Stimulated activated CD4-positive, alpha-beta T cell treated with anti-CD3 and anti-CD28 coated beads, Interleukin-12 subunit alpha, Interleukin-12 subunit beta, amount 100 ng/mL, for 24 hours (primary cell): ENCODE results near the gene CA5A.
A peak's percentile ranks its signal among the peaks of the same experiment; 100 is the strongest.

Source experiments
- DNase-seq, 2 experiments: peaks; one replicate each; pipeline ENCODE4 v3.0.0-alpha.2; 2020; ENCODE audit warnings: low read depth in 2 of 2

Gene CA5A

DNA sequence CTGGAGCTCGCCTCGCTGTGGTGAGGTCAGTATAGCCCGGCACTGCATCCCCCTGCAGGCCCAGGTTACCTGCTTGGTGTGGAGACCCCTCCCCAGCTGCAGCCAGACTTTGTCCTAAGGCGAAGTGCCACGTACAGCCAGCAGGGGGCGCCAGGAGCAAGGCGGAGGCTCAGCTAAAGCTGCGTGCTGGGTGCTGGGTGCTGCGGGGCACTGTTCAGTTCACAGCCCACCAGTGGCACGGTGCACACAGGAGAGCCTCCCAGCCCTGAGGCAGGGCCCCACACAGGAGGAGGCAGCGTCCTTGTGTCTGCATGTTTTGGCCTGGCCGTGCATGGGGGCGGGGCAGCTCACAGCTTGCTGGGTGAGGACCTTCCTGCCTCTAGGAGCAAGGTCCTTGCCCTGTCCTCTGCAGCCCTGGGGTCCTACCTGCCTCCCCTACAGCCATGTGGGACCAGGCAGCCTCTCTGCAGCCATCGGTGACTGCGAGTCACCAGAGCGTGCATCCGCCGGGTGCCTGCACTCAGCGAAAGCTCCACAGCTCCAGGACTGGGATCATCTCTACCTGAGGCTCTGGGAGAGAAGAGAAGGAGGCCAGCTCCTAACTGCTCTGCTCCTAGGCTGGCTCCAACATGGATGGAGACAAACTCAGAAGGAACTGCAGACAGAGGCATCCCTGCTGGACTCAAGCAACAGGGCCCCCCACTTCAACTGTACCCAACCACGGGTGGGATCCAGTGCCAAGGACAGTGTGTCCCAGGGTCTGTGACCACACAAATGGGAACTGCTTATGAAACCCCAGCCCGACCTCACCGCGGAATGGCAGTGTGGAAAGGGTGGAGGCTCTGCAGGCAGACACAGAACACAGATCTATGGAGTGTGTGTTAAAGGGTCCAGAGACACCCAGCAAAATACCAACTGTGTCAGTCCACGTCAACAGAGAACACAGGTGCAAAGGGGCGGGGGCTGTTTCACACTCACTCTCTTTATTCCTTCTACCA is 86.0 kb downstream of the CA5A start:
- peak in 1 of 2 experiments; percentile 52 for DNase-seq

DNA sequence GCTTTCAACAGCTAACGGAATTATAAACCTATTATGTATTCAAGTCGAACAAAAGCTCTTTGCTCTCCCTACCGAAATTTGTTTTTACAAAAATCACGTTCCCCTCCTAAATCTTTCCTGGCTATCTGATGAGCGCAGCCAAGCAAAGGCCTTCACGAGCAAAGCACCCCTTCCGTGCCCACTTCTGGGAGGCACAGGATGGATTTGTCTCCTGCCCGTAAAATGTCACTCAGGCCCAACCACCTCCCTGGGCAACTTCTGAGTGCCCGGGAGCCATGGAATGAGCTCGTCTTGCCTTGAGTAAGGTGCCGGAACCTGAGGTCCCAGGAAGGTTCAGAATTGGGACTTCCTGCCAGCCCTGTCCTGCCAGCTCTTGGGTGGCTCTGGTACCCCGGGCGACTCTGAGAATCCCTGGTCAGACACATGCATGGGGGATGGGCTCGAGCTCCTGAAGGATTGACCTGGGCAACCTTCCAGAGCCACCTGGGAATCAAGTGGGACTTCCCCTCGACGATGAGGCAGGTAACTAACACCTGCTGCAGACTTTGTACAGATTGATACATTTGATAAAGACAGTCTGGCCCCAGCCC is 86.8 kb downstream of the CA5A start:
- DNase-seq = no peak

DNA sequence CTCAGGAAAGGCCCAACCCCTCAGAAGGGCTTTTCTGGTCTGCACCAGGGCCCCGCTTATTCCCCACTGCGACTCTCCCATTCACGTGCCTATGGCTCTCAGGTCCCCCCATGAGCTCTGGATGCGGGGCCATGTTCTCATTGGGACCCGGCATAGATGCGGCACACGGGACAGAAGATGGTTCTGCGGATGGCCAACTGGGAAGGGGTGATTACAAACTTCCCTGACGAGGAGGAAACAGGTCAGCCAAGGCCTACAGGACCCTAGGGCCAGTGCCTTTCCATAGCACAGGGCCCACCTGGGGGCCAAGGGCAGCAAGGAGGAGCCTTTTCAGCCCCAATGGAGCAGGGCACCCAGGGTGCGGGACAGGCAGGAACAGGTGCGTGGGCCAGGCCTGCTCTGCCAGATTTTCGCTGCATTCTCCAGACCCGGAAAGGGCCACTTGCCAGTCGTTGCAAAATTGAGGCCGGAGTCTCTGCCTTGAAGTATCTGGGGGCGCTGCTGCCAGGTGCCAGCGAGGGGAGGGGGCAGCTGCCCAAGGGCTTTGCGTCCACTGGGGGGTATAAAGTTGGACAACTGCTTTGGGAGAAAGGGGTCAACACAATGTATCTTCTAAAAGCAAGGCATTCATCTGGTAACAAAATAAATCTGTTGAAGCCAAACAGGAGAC is 87.5 kb downstream of the CA5A start:
- DNase-seq = no peak

DNA sequence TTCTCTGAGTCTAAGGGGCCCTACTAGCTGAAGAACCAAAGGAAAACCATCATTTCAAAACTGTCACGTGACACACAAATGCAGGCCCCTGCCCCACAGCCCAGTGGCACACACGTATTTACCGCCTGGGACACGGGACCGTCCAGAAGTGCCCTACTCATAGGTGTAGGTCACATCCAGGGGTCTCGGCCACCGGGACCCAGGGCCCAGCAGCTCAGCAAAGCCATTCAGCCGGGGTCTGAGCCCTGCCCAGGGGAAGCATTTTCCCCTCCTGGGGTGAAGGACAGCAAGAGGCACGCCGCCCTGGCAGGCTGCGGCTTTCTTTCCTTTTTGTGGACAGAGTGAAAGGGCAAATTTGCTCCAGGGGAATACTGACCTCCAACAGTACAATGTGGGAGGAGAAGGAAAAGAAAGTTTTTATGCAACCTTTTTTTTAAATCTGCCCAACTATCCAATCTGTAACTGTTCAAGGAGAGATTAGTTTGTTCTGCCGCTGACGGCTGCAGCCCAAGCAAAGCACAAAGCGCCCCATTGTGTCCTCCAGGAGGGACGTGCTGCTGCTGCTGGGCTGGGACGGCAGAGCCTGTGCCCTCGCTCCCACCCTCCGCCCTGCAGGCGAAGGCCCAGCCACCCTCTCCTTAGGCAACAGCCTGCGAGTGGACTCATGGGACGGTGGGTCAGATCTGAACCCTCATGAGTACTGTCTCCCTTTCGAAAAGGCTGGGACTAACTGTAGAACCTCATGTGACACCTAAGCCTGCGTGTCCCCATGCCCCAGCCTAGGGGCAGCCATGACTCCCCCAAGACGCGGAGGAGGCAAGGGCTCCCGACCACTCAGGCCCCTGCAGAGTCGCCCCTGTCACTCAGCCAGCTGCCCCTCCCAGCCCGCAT is 88.3 kb downstream of the CA5A start:
- no peak for DNase-seq

DNA sequence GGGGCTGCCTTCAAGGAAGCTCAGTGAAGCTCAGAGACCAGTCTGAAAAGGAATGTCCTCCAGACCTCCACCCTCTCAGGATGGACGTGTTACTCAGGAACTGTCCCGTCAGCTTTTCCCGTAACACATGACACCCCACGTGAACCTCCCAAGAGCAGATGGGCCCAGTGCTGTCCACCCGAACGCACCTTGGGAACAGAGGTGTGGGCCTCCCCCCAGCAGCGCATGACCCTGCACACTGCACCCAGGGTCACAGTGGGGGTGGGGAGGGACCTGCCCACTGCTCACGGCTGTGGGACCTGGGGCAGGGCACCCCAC is 88.9 kb downstream of the CA5A start:
- DNase-seq = no peak

DNA sequence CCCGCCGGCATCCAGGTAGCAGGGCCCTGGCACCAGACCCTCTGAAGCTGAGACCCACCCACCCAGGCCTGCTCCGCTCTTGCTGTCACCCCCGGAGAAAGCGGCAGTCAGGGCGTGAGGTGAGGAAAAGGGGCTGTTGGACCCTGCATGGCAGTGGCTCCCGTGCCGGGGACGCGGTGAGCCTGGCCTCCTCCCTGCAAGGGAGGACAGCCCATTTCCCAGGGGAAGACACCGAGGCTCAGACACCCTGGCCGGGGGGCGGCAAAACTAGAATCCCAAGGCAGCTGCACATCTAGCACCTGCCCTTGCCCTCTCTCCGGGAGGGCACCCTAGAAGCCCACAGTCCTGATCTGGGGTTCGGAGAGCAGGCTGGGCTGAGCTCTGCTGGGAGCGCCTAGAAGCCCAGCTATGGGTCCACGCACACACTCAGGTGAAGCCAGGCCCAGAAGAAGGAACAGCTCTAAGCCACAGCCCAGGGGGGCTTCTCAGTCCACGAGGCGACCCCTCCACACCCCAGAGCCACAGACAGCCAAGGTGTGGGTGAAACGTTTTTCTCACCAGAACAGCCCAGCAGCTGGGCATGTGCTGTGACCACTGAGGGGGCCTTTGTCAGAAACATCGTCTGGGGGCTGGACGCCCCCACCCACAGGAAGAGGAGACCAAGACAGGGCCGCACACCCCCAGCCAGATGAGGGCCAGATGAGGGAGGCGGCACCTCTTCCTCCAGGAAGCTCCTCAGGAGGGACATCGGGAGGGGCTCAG is 89.4 kb downstream of the CA5A start:
- no peak for DNase-seq

DNA sequence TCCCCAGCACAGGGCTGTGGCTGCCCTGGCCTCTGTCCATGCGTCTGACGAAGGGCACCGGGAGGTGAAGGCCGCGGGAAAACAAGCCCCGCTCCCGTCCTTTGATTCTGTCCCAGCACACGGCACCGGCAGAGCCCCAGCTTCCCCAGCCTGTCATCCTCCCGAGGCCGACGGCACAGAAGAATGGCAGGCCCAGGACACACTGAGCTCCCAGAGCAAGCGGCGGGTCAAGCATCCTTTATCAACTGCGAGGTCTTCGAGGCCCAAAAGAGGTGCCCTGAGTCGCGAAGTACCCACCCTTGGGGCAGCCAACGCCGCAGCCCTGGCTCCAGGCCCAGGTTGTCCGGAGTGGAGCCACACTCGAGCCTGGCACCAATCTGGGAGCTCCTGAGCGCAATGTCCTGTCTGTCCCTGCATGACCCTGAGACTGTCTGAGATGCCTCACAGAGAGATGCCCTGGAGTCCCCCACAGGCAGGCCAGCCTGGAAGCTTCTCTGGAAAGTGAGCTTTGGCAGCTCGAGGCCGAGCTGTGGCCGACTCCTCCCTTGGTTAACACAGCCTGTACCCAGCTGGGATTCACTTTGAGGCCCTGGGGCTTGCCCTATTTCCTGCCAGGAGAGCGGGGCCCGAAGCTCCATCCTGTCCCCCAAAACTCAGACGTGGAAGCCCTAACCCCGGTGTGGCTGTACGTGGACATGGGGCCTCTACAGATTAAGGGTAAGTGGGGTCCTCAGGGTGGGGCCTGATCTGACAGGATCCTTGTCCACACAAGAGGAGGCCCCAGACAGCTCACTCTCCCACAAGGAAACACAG is 90.3 kb downstream of the CA5A start:
- no peak for DNase-seq

DNA sequence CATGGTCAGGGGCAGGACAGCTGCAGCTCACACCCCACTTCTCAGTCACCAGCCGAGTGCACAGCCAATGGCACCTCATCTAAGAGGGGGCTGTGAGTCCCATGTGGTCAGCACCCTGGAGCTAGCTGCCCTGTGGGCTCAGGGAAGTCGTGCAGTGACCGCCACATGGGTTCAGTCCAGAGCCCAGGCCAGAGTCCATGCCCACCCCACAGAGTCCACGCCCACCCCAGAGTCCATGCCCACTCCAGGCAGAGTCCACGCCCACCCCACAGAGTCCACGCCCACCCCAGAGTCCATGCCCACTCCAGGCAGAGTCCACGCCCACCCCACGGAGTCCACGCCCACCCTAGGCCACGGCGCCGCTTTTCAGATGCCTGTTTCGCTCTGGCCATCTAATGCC is 91.1 kb downstream of the CA5A start:
- no peak for DNase-seq

DNA sequence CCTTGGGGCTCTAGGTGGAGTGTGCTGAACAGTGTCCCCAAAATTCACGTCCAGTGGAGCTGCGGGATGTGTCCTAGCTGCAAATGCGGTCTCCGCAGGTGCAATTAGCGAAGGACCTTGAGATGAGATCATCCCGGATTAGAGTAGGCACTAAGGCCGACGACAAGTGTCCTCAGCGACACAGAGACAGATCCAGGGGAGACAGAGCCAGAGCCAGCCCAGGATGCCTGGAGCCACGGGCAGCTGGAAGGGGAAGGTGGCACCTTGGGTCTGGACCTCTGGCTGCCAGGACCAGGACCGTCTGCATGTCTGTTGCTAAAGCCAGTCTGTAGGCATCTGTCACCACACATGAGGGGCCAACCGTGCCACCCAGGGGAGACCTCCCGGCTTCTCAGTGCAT is 91.5 kb downstream of the CA5A start:
- DNase-seq = no peak

DNA sequence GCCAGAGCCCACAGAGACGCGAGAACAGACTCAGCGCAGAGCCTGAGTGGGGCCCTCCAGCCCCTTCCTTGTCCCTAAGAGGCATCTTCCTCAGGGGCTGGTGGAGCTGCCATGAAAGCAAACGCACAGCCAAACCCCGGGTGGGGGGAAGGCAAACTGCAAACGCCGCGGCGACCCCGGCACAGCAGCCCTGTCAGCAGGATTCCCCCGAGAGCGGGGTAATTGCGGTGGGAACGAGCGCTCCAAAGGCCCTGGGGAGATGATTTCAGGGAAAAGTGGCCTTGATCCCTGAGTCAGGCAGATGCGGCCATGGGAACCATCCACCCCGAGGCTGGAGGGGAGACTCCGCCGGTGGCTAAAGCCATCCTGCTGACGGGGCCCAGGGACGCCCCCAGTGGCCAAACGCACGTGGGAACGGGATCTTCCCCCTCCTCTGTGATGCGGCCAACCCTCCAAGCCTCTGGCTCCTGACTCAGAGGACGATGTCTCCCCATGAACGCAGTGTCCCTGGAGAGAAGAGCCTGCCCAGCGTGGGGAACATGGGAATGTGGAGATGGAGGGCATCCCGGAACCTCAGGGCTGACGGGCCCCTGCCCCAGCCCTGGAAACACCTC is 92.1 kb downstream of the CA5A start:
- DNase-seq = no peak

DNA sequence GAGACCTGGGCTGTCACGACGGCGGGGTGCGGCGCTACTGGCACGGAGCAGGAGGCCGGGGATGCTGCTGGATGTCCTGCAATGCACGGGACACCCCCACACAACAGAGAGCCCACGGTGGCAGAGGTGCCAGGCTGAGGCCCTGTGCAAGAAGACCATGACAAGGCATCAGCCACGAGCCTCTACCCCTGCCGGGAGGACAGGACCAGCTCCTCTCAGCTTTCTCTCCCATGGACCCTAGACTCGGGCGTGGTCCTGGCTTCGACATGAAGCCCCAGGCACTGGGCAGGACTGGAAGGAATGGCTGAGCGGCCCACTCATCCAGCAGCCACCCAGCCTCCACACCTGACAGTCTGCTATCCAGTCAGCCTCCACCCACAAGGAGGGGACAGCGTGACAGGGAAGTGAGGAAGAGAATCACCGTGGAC is 92.6 kb downstream of the CA5A start:
- no peak for DNase-seq

DNA sequence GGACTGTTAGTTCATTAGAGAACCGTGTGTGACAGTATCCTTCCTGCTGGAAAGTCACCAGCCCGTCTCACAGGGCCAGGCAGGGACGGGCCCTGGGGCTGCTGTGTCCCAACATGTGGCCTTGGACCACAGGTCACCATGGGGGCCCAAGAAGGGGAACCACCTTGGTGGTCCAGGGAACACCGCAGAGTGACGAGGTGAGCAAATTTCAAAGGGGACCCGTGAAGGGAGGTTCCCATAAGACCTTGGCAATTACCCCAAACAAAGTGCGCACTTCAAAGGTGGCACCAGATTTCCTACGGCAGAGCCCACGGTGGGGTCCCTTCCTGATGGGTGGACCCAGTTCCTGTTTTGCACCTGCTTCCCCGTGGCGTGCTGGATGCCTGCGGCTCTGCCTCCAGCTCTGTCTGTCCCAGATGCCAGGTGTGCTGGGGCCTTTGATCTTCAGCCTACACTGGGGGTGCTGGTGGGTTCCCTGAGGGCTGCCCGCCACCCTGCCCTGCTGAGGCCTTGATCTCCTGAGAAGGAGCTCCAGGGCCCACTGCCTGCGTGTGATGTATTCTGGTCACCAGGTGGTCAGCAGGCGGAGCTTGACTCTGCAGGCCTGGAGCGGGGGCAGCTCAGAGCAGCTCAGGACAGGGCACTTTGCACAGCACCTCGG is 94.0 kb downstream of the CA5A start:
- no peak for DNase-seq

DNA sequence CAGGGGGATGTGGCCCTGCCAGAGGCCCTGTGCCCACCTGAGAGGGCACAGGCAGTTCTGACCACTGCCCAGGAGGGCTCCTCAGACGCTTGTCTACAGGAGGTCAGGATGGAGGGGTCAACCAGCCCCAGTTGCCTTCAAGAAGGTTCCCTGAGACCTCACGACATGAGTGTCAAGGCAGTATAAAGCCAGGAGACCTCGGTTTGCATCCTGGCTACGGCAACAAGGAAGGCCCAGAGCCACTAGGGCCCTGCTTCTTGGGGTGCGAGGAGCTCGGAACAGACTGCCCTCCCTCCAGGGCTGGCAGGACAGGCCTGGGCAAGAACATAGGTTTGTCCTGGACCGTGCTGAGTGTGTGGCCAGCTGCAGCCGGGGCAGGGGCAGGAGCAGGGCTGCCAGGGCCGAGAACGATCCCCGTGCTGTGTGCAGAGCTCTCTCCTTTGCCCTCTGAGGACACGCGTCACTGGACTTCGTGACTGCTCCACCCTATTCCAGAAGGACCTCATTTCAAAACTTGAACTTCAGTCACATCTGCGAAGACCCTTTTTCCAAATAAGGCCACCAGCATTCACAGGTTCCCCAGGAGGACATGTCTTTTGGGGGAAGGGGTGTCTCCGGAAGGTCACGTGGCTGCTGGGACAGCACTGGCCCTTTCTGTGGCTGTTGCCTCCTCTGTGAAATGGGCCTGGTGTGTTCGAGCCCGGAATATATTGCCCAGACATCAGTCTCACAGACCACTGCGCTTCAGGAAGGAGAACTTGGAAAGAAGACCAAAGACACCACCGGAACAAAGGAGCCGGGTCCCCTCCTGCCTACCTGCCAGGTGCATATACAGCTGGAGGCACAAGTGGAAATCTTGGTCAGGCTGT is 94.8 kb downstream of the CA5A start:
- no peak for DNase-seq

DNA sequence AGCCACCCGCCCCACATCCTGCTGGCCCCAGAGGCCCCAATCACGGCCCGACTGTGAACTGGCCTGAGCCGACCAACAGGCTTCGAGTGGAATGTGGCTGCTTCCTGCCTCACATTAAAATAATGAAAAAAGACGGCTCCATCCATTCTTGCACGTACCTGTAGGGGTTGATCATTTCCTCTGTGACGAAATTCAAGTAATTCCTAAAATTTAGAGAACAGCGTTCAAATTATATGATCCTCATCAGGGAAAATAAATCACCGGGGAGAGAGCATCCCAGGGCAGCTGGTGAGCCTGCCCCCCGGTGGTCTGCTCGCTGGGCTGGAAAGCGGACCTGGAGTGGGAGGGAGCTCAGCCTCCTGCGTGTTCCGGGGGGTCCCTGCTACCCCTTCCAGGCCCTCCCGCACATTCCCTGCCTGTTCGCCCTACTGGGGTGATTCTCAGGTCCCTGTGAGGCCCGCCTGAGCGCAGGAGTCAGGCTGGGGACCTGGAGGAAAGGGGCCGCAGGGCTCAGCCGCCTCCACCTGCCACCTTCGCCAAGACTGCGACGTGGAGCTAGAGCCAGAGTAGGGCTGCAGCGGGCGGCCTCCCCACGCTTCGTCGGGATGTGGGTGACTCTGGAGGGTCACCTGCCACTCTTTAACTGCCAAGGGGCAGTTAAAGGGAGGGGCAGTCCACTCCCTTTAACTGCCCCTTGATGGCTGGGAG is 95.9 kb downstream of the CA5A start:
- no peak for DNase-seq

DNA sequence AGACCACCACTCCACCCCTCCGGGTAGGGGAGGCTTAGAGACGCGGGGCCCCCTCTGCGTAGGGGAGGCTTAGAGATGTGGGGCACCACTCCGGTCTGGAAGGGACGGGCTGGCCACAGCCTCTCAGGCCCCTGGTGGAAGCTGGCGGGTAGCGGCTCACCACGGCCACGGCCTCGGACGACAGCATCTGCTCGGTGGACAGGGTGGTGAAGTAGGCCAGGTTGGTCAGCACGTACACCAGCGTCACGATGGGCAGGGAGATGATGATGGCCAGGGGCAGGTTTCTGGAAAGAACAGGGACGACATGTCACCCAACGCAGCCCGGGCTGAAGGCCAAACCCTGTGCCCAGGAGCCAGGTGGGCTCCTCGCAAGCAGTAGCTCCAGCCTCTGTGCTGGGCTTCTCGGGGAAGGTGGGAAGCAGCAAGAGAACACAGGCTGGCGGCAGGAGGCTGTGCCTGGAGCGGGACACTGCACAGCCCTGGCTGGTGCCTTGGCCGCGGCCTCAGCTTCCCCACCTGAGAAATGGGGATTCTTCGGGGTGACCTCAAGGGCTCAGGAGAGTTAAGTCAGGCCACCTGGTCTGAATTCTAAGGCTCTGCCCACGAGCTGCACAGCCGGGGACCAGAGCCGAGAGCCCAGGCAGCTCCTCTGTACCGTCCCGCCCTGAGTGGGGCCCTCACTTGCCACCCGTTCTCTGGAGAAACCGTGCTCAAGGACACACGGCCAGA is 96.6 kb downstream of the CA5A start:
- DNase-seq = no peak

DNA sequence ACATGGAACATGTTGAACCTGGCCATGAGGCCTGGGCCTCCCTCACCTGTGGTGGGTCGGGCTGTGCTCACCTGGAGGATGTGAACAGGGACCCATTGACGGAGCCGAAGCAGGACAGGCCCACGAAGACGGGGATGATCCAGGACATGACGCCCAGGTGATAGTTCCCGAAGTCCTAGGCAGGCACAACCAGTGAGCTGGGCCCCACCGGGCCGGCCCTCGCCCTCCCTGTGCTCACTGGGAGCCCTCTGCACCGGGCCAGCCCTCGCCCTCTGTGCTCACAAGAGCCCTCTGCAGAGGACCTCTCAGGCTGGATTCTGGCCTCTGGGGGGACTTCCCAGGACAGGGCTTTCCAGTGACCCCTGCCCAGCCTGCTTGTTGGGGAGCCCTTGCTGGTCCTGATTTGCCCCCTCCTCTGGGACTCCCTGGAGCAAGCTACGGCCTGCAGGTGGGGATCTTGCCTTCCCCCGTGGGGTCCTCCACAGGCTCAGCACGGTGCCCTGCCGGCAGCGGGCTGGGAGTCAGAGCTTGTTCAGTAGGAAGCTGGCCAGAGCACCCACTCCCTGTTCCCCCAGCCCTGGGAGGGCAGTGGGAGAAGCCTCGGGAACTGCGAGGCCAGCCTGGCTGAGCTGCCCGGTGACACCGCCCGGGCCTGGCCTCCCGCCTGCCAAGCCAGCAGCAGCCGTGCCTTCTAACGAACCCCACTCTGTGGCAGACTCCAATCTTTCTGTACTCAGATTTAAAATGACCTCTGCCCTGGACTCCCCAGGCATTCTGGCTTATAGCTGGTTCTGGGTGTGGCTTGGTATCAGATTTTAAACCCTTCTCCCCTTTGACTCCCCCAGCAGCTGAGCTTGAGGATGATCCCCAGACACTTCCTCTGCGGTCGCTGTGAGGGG is 97.4 kb downstream of the CA5A start:
- DNase-seq = no peak
